ENCODE results near the gene ATF6B.

GRCh38 chr6:32147401-32148132 is 19.5 kb upstream of the ATF6B start:
- TF ChIP-seq, protein P1, sequence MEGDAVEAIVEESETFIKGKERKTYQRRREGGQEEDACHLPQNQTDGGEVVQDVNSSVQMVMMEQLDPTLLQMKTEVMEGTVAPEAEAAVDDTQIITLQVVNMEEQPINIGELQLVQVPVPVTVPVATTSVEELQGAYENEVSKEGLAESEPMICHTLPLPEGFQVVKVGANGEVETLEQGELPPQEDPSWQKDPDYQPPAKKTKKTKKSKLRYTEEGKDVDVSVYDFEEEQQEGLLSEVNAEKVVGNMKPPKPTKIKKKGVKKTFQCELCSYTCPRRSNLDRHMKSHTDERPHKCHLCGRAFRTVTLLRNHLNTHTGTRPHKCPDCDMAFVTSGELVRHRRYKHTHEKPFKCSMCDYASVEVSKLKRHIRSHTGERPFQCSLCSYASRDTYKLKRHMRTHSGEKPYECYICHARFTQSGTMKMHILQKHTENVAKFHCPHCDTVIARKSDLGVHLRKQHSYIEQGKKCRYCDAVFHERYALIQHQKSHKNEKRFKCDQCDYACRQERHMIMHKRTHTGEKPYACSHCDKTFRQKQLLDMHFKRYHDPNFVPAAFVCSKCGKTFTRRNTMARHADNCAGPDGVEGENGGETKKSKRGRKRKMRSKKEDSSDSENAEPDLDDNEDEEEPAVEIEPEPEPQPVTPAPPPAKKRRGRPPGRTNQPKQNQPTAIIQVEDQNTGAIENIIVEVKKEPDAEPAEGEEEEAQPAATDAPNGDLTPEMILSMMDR (conservative IDR thresholded peaks at IDR 0.05; ENCODE audit: low read length): peak; percentile 27; the same call in 1 of the 2 replicates
- no peak for TF ChIP-seq EZH2phosphoT487 (IDR thresholded peaks at IDR 0.05; ENCODE audit: borderline replicate concordance)
